HepG2 (cell line): ENCODE data around the gene ARL4D. TPM values are rescaled to one million over a fixed set of nuclear protein-coding genes. Genes with fewer than 3 reads are reported as not detected.

ENCODE experiments used
- FOSL1 ChIP-seq: sonication (generic); formaldehyde crosslinking; IDR thresholded peaks from 2 replicates; pipeline ENCODE4 v1.9.0; 2021; ENCODE audit warnings: missing genetic modification reagents, borderline replicate concordance
- HDAC1 ChIP-seq: sonication (generic); formaldehyde crosslinking; IDR thresholded peaks from 2 replicates; pipeline ENCODE4 v1.5.1; 2020; ENCODE audit warnings: mild to moderate bottlenecking, missing genetic modification reagents
- HDAC6 ChIP-seq: fragments of 200-600 bp; sonication (generic); IDR thresholded peaks from 2 replicates; pipeline ENCODE4 v1.7.0; 2017; ENCODE audit warnings: mild to moderate bottlenecking, antibody characterized with exemption, low read length, low read depth
- IRF2 ChIP-seq: IDR thresholded peaks from 2 replicates; pipeline ENCODE4 v1.6.1; 2018; ENCODE audit warnings: missing genetic modification reagents, missing compliant biosample characterization
- MBNL3 ChIP-seq: fragments of 250-450 bp; sonication (Bioruptor Pico); conservative IDR thresholded peaks from 2 replicates; pipeline ENCODE4 v1.8.0; 2022; ENCODE audit warnings: mild to moderate bottlenecking, inconsistent platforms
- NFKB2 ChIP-seq: sonication (generic); formaldehyde crosslinking; IDR thresholded peaks from 2 replicates; pipeline ENCODE4 v1.4.0; 2020; ENCODE audit warnings: missing genetic modification reagents, borderline replicate concordance
- NFYB ChIP-seq: sonication (generic); formaldehyde crosslinking; IDR thresholded peaks from 2 replicates; pipeline ENCODE4 v1.4.0; 2020; ENCODE audit warnings: missing genetic modification reagents
- PAX8 ChIP-seq: sonication (generic); formaldehyde crosslinking; IDR thresholded peaks from 2 replicates; pipeline ENCODE4 v1.8.0; 2022; ENCODE audit warnings: mild to moderate bottlenecking, missing genetic modification reagents, borderline replicate concordance
- PHB2 ChIP-seq: fragments of 450-650 bp; IDR thresholded peaks from 2 replicates; pipeline ENCODE4 v1.6.1; 2018; ENCODE audit not compliant: partially characterized antibody
- PHF21A ChIP-seq: sonication (generic); formaldehyde crosslinking; IDR thresholded peaks from 2 replicates; pipeline ENCODE4 v1.5.0; 2020; ENCODE audit warnings: mild to moderate bottlenecking, missing genetic modification reagents
- RNF2 ChIP-seq: fragments of 450-650 bp; conservative IDR thresholded peaks from 2 replicates; pipeline ENCODE4 v1.6.1; 2016; ENCODE audit warnings: low read depth
- SIX4 ChIP-seq: sonication (generic); formaldehyde crosslinking; IDR thresholded peaks from 2 replicates; pipeline ENCODE4 v1.4.0; 2020; ENCODE audit warnings: missing genetic modification reagents
- SMAD1 ChIP-seq: sonication (generic); formaldehyde crosslinking; IDR thresholded peaks from 2 replicates; pipeline ENCODE4 v1.4.0; 2020; ENCODE audit warnings: missing genetic modification reagents, low read depth, mild to moderate bottlenecking, borderline replicate concordance
- SP1 ChIP-seq, 2 experiments: fragments of 450-650 bp in 1 of 2; sonication (generic) in 1 of 2; formaldehyde crosslinking in 1 of 2; IDR thresholded peaks; 2 replicates each; pipeline versions ENCODE4 v1.4.0 to v1.6.1; 2016 to 2020; ENCODE audit warnings: missing genetic modification reagents in 1 of 2
- ZBTB10 ChIP-seq: sonication (generic); formaldehyde crosslinking; IDR thresholded peaks from 2 replicates; pipeline ENCODE4 v1.4.0; 2020; ENCODE audit warnings: missing genetic modification reagents, borderline replicate concordance
- ZBTB2 ChIP-seq: sonication (generic); formaldehyde crosslinking; IDR thresholded peaks from 2 replicates; pipeline ENCODE4 v1.8.0; 2022; ENCODE audit warnings: low read depth, missing genetic modification reagents
- ZBTB8A ChIP-seq: sonication (generic); formaldehyde crosslinking; IDR thresholded peaks from 2 replicates; pipeline ENCODE4 v1.4.0; 2020; ENCODE audit warnings: mild to moderate bottlenecking, low read depth, missing genetic modification reagents, borderline replicate concordance
- ZFP37 ChIP-seq: sonication (generic); formaldehyde crosslinking; IDR thresholded peaks from 2 replicates; pipeline ENCODE4 v1.4.0; 2020; ENCODE audit warnings: missing genetic modification reagents, borderline replicate concordance
- ZFYVE20 ChIP-seq: sonication (generic); formaldehyde crosslinking; IDR thresholded peaks from 2 replicates; pipeline ENCODE4 v1.8.0; 2023; ENCODE audit warnings: low read depth, mild to moderate bottlenecking, moderate library complexity, missing genetic modification reagents, borderline replicate concordance
- ZMYM3 ChIP-seq: sonication (generic); formaldehyde crosslinking; IDR thresholded peaks from 2 replicates; pipeline ENCODE4 v1.5.1; 2020; ENCODE audit warnings: mild to moderate bottlenecking, missing genetic modification reagents
- ZNF138 ChIP-seq: sonication (generic); formaldehyde crosslinking; IDR thresholded peaks from 2 replicates; pipeline ENCODE4 v1.5.0; 2020; ENCODE audit warnings: mild to moderate bottlenecking, low read depth, missing genetic modification reagents
- ZNF180 ChIP-seq: sonication (generic); formaldehyde crosslinking; IDR thresholded peaks from 2 replicates; pipeline ENCODE4 v1.4.0; 2020; ENCODE audit warnings: low read depth, missing genetic modification reagents, borderline replicate concordance
- ZNF451 ChIP-seq: sonication (generic); formaldehyde crosslinking; IDR thresholded peaks from 2 replicates; pipeline ENCODE4 v1.5.0; 2020; ENCODE audit warnings: mild to moderate bottlenecking, missing genetic modification reagents
- ZNF496 ChIP-seq: sonication (generic); formaldehyde crosslinking; IDR thresholded peaks from 2 replicates; pipeline ENCODE4 v1.8.1; 2023; ENCODE audit warnings: mild to moderate bottlenecking, moderate library complexity, missing genetic modification reagents; ENCODE audit not compliant: insufficient replicate concordance
- ZNF543 ChIP-seq: sonication (generic); formaldehyde crosslinking; IDR thresholded peaks from 2 replicates; pipeline ENCODE4 v1.4.0; 2020; ENCODE audit warnings: mild to moderate bottlenecking, missing genetic modification reagents
- ZNF749 ChIP-seq: sonication (generic); formaldehyde crosslinking; IDR thresholded peaks from 2 replicates; pipeline ENCODE4 v1.8.0; 2022; ENCODE audit warnings: mild to moderate bottlenecking, missing genetic modification reagents, moderate library complexity, borderline replicate concordance
- polyA plus RNA-seq, 8 experiments: library from polyadenylated mRNA; depleted of rRNA in 3 of 8; stranded (reverse) in 7 of 8; unstranded in 1 of 8; fragments of >200 nt; fragmentation: Illumina TruSeq in 4 of 8; extraction: Trizol in 4 of 8; gene quantifications; 2 replicates each; pipeline versions ENCODE4 v1.2.1 to v1.2.3, GENCODE V29; 2011 to 2016; ENCODE audit warnings: low read depth in 4 of 8, missing spikeins in 1 of 8, mixed read lengths in 1 of 8; ENCODE audit not compliant: insufficient read depth in 1 of 8
- total RNA-seq, 5 experiments: library from RNA; depleted of rRNA; stranded (reverse); fragments of >200 nt; fragmentation: Illumina TruSeq; extraction: Trizol; gene quantifications; 2 replicates each; pipeline ENCODE4 v1.2.3, GENCODE V29; 2016; ENCODE audit warnings: low read depth in 1 of 5
- TF ChIP-seq, protein P1 (sequence below): sonication (generic); formaldehyde crosslinking; IDR thresholded peaks from 2 replicates; pipeline ENCODE4 v1.9.0; 2022; ENCODE audit warnings: missing genetic modification reagents, mild to moderate bottlenecking, borderline replicate concordance

The ARL4D gene
- total and polyA plus RNA-seq, 2 of the 13 experiments (the other 11 are each of a cell fraction or from before 2014, with no cell fraction given) = 9.0 to 25.9 TPM

DNA sequence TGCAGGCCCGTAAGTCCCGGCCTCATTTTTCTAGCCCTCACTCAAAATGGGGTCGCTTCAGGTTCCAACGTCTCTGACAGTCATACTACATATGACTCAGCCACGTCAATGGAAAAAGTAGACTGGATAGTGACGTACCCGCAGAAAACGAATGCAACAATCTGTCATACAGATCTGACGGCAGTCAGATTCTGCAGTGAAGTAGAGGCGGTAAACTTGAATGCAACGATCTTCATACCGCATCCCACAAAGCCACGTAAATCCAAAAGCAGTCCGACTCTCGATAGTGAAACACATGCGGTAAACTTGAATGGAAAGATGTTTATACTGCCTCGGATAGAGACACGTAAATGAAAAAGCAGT is 38.4 kb upstream of the ARL4D start (continued):
- TF ChIP-seq, protein P1, sequence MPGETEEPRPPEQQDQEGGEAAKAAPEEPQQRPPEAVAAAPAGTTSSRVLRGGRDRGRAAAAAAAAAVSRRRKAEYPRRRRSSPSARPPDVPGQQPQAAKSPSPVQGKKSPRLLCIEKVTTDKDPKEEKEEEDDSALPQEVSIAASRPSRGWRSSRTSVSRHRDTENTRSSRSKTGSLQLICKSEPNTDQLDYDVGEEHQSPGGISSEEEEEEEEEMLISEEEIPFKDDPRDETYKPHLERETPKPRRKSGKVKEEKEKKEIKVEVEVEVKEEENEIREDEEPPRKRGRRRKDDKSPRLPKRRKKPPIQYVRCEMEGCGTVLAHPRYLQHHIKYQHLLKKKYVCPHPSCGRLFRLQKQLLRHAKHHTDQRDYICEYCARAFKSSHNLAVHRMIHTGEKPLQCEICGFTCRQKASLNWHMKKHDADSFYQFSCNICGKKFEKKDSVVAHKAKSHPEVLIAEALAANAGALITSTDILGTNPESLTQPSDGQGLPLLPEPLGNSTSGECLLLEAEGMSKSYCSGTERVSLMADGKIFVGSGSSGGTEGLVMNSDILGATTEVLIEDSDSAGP (CRISPR knock-in tag) = no peak
- TF ChIP-seq FOSL1 (CRISPR knock-in tag) (no peak), NFKB2 (CRISPR knock-in tag) (no peak), HDAC1 (CRISPR knock-in tag) (peak; percentile 11; the same call in 1 of the 2 replicates), SIX4 (CRISPR knock-in tag) (no peak), ZNF543 (CRISPR knock-in tag) (no peak), ZNF749 (CRISPR knock-in tag) (no peak), PHF21A (CRISPR knock-in tag) (no peak), SP1 (IDR thresholded peaks at IDR 0.05) (no peak), SP1 (CRISPR knock-in tag; IDR thresholded peaks at IDR 0.05) (no peak), MBNL3 (no peak), SMAD1 (CRISPR knock-in tag) (0 out of 2 replicates have a peak, but pooled peaks have one; percentile 14), ZNF138 (CRISPR knock-in tag) (no peak), IRF2 (CRISPR knock-in tag) (no peak), RNF2 (no peak), ZFP37 (CRISPR knock-in tag) (no peak), PHB2 (no peak), ZBTB8A (CRISPR knock-in tag) (no peak), ZNF180 (CRISPR knock-in tag) (no peak), ZMYM3 (CRISPR knock-in tag) (no peak), NFYB (CRISPR knock-in tag) (no peak), ZNF496 (CRISPR knock-in tag) (no peak), ZNF451 (CRISPR knock-in tag) (no peak), HDAC6 (no peak), ZFYVE20 (CRISPR knock-in tag) (no peak), ZBTB10 (CRISPR knock-in tag) (no peak), ZBTB2 (CRISPR knock-in tag) (no peak), PAX8 (CRISPR knock-in tag) (no peak)
